ENCODE data around the gene MAMDC4.
"Not testable (repeated sequence)": the region's sequence is repeated elsewhere in the genome, so short reads cannot be mapped to it uniquely, and the experiment has no call there.

MAMDC4 gene

GRCh38 chr9:136865768-136866103 is 13.6 kb downstream of the MAMDC4 start:
- H3K4me3 ChIP-seq (ENCODE audit: low read length), result peak overlapping the region; percentile 64
- TF ChIP-seq CTCF (conservative IDR thresholded peaks at IDR 0.05; ENCODE audit: low read depth, low read length), result no peak
- no peak for DNase-seq (ENCODE audit: low read depth)

DNA sequence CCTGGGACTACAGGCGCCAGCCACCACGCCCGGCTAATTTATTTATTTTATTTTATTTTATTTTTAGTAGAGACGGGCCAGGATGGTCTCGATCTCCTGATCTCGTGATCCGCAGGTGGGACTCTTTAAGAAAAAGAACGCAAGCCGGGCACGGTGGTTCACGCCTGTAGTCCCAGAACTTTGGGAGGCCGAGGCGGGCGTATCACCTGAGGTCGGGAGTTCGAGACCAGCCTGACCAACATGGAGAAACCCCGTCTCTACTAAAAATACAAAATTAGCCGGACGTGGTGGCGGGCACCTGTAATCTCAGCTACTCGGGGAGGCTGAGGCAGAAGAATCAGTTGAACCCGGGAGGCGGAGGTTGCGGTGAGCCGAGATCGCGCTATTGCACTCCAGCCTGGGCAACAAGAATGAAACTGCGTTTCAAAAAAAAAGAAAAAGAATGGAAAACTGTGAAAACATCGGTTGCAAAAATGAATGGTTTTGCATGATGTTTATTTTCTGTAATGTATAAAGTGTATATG is 14.8 kb downstream of the MAMDC4 start:
- H3K4me3 ChIP-seq (ENCODE audit: low read length), result peak overlapping the region; percentile 38

GRCh38 chr9:136867480-136867879 is 15.3 kb downstream of the MAMDC4 start:
- no peak overlapping the region for H3K4me3 ChIP-seq (ENCODE audit: low read length)
- DNase-seq (ENCODE audit: low read depth), result no peak
- TF ChIP-seq CTCF (conservative IDR thresholded peaks at IDR 0.05; ENCODE audit: low read depth, low read length), result no peak

More for the DNA sequence above, 14.8 kb downstream of the MAMDC4 start:
- DNase-seq (ENCODE audit: low read depth), result not testable (repeated sequence)

- no peak for TF ChIP-seq CTCF (conservative IDR thresholded peaks at IDR 0.05; ENCODE audit: low read depth, low read length)
- DNase-seq (ENCODE audit: low read depth), result no peak
Observed at GRCh38 chr9:136867917-136868316, 15.8 kb downstream of the MAMDC4 start.

DNA sequence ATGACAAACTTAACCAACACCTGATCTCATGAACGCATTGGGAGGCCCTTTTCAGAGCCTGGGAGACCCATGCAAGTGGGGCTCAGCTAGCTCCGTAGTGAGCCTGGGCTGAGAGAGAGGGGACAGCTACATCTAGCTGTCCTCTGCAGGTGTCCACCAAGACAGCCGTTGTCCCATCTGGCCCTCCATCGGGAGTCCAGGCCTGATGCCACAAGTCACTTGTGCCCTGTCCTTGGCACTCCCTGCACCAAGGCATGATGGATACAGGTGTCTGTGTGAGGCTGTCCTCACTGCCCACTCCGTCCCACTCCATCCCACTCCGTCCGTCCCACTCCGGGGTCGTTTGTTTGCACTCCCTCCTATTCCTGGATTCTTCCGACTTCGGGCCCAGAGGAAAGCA is 16.5 kb downstream of the MAMDC4 start:
- DNase-seq (ENCODE audit: low read depth), result no peak
- TF ChIP-seq CTCF (conservative IDR thresholded peaks at IDR 0.05; ENCODE audit: low read depth, low read length), result no peak
- no peak overlapping the region for H3K4me3 ChIP-seq (ENCODE audit: low read length)

More at GRCh38 chr9:136867917-136868316, 15.8 kb downstream of the MAMDC4 start:
- H3K4me3 ChIP-seq (ENCODE audit: low read length), result no peak overlapping the region

- not testable (repeated sequence) for DNase-seq (ENCODE audit: low read depth); H3K4me3 ChIP-seq (ENCODE audit: low read length)
Observed at GRCh38 chr9:136869611-136870010, 17.5 kb downstream of the MAMDC4 start.

GRCh38 chr9:136875155-136875554 is 23.0 kb downstream of the MAMDC4 start:
- no peak for TF ChIP-seq CTCF (conservative IDR thresholded peaks at IDR 0.05; ENCODE audit: low read depth, low read length)
- H3K4me3 ChIP-seq (ENCODE audit: low read length), result no peak overlapping the region
- no peak for DNase-seq (ENCODE audit: low read depth)

GRCh38 chr9:136876476-136876875 is 24.3 kb downstream of the MAMDC4 start:
- no peak overlapping the region for H3K4me3 ChIP-seq (ENCODE audit: low read length)
- DNase-seq (ENCODE audit: low read depth), result no peak
- TF ChIP-seq CTCF (conservative IDR thresholded peaks at IDR 0.05; ENCODE audit: low read depth, low read length), result no peak

All from retinal pigment epithelial cell (primary cell).